Omental fat pad (tissue), 4 donors: Measurements from ENCODE around the gene IGF2R. TPM values are rescaled to one million over a fixed set of nuclear protein-coding genes. Genes with fewer than 3 reads are reported as not detected.
A peak's percentile ranks its signal among the peaks of the same experiment; 100 is the strongest.
"Not testable (repeated sequence)": the region's sequence is repeated elsewhere in the genome, so short reads cannot be mapped to it uniquely, and the experiment has no call there.

Source experiments
- ATAC-seq: fragments of 150-250 bp; one replicate; pipeline ENCODE4 v1.9.1; 2016; ENCODE audit warnings: mild to moderate bottlenecking, moderate library complexity; ENCODE audit not compliant: low FRiP score
- DNase-seq: peaks from one replicate; pipeline ENCODE4 v3.0.0-alpha.2; 2019; ENCODE audit warnings: low spot score
- CTCF ChIP-seq, 3 donors: fragments of 450-650 bp; IDR thresholded peaks; one replicate each; pipeline ENCODE4 v1.5.1; 2016 to 2017; ENCODE audit warnings: antibody characterized with exemption in 3 of 3, mild to moderate bottlenecking in 3 of 3, moderate library complexity in 2 of 3
- total RNA-seq, 4 donors: library from RNA; depleted of rRNA; stranded (reverse); fragments of >200 nt; gene quantifications; one replicate each; pipeline ENCODE4 v1.1.0, GENCODE V29; 2016

Gene IGF2R
- total RNA-seq, 4 donors from 2014 or later, result 69.9 to 131 (median 110) TPM

- no peak for TF ChIP-seq CTCF (IDR thresholded peaks at IDR 0.05)
- ATAC-seq (no peak), DNase-seq (no peak)
Observed at GRCh38 chr6:159960485-159960884, 8.4 kb upstream of the IGF2R start.

GRCh38 chr6:159961528-159961927, 7.4 kb upstream of the IGF2R start:
- no peak for TF ChIP-seq CTCF (IDR thresholded peaks at IDR 0.05)
- no peak for DNase-seq
- ATAC-seq, result peak; percentile 44

DNA sequence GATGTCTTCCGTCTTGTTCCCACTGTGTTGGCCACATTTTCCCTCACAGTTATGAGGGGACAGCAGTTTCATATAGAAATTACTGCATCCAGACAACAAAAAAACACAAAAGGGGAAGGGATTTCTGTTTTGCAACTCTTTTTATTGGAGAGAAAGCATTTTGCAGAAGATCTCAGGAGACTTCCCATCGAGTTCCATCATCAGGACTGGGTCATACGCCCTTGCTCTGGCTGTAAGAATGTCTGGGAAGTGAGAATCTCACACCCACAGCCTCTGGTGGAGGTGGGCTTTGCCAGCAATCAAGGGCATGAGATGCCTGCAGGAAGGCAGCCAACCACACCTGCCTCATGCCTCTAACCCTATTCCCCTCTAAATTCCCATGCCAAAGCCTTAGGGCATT, 5.8 kb upstream of the IGF2R start:
- no peak for DNase-seq
- TF ChIP-seq CTCF (IDR thresholded peaks at IDR 0.05), result no peak
- no peak for ATAC-seq

DNA sequence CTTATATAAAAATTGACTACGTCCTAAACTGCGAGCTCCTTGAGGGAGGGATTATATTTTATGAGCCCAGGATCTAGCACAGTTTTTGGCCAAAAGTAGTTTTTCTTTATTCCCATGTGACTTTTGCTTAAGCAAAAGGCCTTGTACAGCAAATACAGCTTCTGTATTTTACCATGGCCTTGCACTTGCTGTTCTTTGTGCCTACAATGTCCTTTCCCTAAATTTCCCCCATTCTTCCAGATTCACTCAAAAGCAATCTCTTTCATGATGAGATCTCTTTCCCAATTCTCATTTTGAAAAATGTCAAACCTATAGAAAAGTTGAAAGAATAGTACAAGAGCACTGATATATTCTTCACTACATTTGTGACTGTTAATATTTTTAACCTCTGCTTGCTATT, 4.8 kb upstream of the IGF2R start:
- ATAC-seq (no peak), DNase-seq (no peak)
- TF ChIP-seq CTCF (IDR thresholded peaks at IDR 0.05), result no peak

DNA sequence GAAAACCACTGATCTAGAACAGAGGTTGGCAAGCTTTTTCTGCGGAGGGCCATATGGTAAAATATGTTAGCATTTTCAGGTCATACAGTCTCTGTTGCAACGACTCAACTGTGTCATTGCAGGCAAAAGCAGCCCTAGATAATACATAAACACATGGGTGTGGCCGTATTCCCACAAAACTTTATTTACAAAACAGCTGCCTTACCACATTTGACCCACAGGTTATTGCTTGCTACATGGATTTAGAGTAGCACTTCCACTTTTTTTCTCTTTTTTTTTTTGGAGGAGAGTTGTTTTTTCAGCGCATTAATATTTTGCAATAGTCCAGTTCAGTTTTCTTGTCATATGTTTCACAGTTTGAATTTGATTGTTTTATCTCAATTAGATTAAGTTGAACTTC, 2.5 kb upstream of the IGF2R start:
- no peak for ATAC-seq
- TF ChIP-seq CTCF (IDR thresholded peaks at IDR 0.05), result no peak
- no peak for DNase-seq

- TF ChIP-seq CTCF (IDR thresholded peaks at IDR 0.05), result no peak
- DNase-seq (no peak), ATAC-seq (no peak)
Observed at GRCh38 chr6:159966981-159967380, 1.9 kb upstream of the IGF2R start.

DNA sequence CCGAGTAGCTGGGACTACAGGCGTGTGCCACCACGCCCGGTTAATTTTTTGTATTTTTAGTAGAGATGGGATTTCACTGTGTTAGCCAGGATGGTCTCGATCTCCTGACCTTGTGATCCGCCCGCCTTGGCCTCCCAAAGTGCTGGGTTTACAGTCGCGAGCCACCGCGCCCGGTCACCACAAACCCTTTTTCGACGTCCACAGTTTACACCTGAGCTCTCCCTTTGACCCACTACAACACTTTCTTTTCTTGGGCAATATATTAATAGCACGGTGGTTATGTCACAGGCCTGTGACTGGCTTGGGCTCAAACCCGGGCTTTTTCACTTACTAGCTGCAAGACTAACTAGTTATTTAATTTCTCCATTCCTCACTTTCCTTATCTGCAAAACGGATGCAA, 1.3 kb upstream of the IGF2R start:
- ATAC-seq, DNase-seq: not testable (repeated sequence)
